Fibroblast of mammary gland (primary cell): Measurements from ENCODE around the gene PAX2.

ENCODE experiments used
- DNase-seq: peaks from one replicate; pipeline ENCODE4 v3.0.0-alpha.2; 2010; ENCODE audit warnings: low read depth
- H3K4me3 ChIP-seq: 2 replicates; pipeline ENCODE4 v1.5.1; 2011; ENCODE audit warnings: low read depth, mild to moderate bottlenecking, low read length, moderate library complexity; ENCODE audit not compliant: control insufficient read depth
- TF ChIP-seq, protein P1 (sequence below): conservative IDR thresholded peaks from 2 replicates; pipeline ENCODE4 v1.5.1; 2011; ENCODE audit warnings: low read depth, low read length, inconsistent platforms; ENCODE audit not compliant: control insufficient read depth, insufficient read depth

Gene PAX2

DNA sequence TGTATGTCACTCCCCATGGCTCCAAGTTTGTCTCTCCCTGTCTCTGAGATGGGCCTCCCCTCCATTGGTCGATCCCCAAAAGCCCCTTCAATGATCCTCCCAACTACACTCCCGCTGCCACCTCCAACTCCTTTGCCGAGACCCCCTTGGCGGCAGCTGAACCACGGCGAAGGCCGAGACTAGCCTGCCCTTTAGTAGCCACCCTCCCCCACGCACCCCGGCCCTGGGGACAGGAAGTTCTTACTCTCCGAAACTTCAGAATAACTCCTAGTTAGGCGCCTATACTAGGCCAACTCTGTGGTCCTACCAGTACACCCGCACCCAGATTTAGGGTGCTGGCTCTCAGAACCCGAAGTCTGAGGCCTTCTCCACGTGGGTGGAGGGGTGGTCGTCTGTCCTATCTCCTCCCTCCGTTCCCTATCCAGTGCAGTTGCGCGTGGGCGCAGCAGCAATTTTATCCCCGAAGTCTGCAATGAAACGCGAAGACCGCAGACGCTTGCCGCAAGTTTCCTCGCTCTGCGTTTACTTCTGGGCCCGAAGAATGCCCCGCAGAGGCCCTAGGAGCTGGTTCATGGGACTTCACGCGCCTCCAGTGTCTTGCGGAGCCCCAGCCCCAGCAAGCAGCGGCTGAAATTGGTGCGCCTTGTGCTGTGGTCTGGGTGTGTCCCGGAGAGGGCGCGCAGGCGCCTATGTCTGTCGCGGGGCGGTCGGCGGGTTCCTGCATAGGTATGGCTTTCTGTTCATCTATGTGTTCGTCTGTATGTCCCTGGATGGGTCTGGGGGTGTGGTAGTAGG, 84.7 kb downstream of the PAX2 start:
- H3K4me3 ChIP-seq: no peak overlapping the region
- TF ChIP-seq, protein P1, sequence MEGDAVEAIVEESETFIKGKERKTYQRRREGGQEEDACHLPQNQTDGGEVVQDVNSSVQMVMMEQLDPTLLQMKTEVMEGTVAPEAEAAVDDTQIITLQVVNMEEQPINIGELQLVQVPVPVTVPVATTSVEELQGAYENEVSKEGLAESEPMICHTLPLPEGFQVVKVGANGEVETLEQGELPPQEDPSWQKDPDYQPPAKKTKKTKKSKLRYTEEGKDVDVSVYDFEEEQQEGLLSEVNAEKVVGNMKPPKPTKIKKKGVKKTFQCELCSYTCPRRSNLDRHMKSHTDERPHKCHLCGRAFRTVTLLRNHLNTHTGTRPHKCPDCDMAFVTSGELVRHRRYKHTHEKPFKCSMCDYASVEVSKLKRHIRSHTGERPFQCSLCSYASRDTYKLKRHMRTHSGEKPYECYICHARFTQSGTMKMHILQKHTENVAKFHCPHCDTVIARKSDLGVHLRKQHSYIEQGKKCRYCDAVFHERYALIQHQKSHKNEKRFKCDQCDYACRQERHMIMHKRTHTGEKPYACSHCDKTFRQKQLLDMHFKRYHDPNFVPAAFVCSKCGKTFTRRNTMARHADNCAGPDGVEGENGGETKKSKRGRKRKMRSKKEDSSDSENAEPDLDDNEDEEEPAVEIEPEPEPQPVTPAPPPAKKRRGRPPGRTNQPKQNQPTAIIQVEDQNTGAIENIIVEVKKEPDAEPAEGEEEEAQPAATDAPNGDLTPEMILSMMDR: no peak
- DNase-seq: no peak

DNA sequence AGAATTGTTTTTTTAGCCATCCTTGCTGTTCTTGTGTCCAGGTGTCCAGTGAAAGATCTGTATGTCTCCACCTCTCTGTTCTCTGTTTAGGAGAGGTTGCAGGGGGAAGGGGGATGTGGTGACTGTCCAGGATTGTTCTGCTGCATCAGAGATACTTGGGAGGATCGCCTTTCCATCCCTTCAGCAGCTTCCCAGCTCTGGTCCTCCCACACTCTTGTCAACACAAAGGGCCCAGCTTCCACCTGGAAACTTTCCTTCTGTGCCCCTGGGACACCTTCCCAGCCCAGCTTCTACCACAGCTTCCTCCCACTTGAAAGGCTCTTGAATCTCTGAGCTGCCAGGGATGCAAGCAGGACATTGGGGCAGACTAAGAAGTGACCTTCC, 85.3 kb downstream of the PAX2 start:
- no peak overlapping the region for H3K4me3 ChIP-seq
- TF ChIP-seq, protein P1: no peak
- no peak for DNase-seq

DNA sequence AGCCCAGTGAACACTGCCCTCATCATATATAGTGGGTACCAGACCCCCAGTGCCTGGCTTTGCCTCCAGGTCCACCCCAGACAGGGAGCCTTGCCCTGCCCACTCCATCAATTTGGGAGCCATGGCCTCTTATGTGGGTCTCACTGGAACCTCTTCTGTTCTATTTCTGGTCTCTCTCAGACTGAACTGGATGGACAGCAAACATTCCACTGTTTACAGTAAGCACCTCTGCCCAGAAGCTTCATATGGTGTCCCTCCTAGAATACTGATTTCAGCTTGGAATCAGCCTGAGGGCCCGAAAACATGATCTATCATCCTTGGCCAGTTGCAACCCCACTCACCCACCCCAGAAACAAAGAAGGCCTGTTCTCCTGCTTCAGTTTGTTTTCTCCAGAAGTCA, 86.4 kb downstream of the PAX2 start:
- H3K4me3 ChIP-seq: no peak overlapping the region
- DNase-seq: no peak
- TF ChIP-seq, protein P1: no peak

DNA sequence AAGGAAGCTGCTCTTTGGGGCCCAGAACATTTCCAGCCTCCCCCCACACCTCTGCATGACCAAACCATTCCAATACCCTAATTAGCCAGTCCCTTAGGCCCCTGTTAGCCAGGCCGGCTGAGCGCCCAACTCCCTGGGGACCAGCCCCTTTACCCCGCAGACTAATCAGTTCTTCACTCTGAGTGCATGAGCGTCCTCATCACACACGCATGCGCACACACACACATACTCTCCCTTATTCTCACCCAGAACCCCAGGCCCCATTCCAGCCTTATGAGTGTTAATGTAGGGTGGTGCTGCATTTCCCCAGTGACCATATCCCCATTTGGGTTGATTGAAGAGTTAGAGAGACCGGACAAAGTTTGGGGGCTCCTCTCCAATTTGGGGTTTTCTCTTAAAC, 90.4 kb downstream of the PAX2 start:
- H3K4me3 ChIP-seq: no peak overlapping the region
- no peak for DNase-seq
- TF ChIP-seq, protein P1: no peak

DNA sequence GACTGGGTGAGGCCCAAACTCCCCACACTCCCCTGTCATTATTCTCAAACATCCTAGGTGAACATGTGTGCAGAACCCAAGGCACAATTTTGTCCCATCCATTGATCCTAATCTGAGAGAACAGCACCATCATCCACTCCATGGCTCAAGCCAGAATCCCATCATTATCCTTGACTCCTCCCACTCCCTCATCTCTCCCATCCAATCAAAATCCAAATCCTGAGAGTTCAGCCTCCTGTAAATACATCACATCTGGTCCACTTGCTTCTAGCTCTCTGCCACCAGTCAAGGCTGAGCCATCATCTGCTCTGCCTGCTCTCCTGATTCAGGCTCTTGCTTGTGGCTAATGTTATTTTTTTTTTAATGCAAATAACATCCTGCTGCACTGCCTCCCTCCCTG, 91.5 kb downstream of the PAX2 start:
- TF ChIP-seq, protein P1: no peak

DNA sequence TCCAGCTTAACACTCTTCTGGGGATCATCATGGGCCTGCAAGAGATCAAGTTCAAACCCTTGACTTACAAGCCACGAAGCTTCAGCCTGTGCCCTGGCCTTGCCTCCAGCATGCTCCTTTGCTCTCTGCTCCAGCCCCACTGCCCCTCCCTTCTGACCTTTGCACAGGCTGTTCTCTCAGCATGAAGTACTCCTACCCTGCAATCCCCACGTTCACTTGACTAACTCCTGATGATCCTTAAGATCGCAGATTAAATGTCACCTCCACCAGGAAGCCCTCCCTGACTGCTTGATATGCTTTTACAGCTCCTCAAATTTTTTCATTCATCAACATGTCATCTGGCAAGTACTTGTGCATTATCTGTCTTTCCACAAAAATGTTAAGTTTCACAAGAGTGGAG, 91.9 kb downstream of the PAX2 start:
- H3K4me3 ChIP-seq: no peak overlapping the region
- DNase-seq: no peak
- TF ChIP-seq, protein P1: no peak

More for the DNA sequence above, 91.5 kb downstream of the PAX2 start:
- peak; percentile 4 for DNase-seq
- no peak overlapping the region for H3K4me3 ChIP-seq

DNA sequence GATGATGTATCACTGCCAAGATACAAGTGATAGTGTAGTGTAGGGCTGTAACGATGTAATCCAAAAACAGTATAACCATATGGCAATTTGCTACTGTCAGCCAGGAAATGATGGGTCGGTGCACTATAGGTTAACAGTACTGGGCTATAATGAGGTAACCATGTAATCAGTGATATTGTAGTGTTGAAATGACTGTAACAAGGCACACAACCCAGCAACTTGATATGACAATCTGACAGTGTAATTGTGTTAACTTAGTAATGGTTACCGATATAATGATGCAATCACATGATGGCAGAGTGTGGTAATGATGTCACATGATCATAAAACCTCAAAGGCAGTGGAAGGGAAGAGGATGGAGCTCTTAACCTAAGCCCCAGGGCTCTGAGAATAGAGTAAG, 93.6 kb downstream of the PAX2 start:
- TF ChIP-seq, protein P1: no peak
- H3K4me3 ChIP-seq: no peak overlapping the region
- DNase-seq: no peak
